ENCODE data around the gene PXDN. TPM values are rescaled to one million over a fixed set of nuclear protein-coding genes. Genes with fewer than 3 reads are reported as not detected.

PXDN gene
- total and polyA plus RNA-seq, 11 donors = 5.9 to 83.7 (median 28.2) TPM

GRCh38 chr2:1599301-1600085 is 144.8 kb downstream of the PXDN start:
- no peaks in the 10 kb centered on the region for H3K27me3 ChIP-seq
- WGBS, 4 donors = 90 to 96% (median 92%) methylated on average over 17 of the region's 17 CpGs
- H3K36me3 ChIP-seq = no peaks in the 10 kb centered on the region
- ATAC-seq (no peak), DNase-seq (no peak)
- no peak overlapping the region for H3K4me3 ChIP-seq
- no peak for TF ChIP-seq CTCF (IDR thresholded peaks at IDR 0.05)
- no peak for TF ChIP-seq POLR2A (IDR thresholded peaks at IDR 0.05)
- intact Hi-C loops (cut with DNase I) = loop anchor here in 2 of 10 donors (5.0 kb wide), 2 partner anchors 38 to 53 kb away; no protein-coding TSS in a partner anchor
- no peaks in the 10 kb centered on the region for H3K9me3 ChIP-seq
- H3K27ac ChIP-seq = peak overlapping the region in 1 of 12 donors; percentile 70
- peaks cover 0 to 26% (median 7%) of the 10 kb centered on the region in 12 donors for H3K4me1 ChIP-seq

- intact Hi-C loops (cut with DNase I) = loop anchor here in 1 of 10 donors (5.0 kb wide), 2 partner anchors 39 to 54 kb away; no protein-coding TSS in a partner anchor
- H3K9me3 ChIP-seq = no peaks in the 10 kb centered on the region
- H3K27ac ChIP-seq = no peak overlapping the region
- peaks cover 0 to 31% (median 8%) of the 10 kb centered on the region in 12 donors for H3K4me1 ChIP-seq
- H3K27me3 ChIP-seq = no peaks in the 10 kb centered on the region
- H3K4me3 ChIP-seq = no peak overlapping the region
- WGBS, 4 donors = 91 to 95% (median 94%) methylated on average over 10 of the region's 10 CpGs
- H3K36me3 ChIP-seq = no peaks in the 10 kb centered on the region
- DNase-seq (no peak), ATAC-seq (no peak)
- TF ChIP-seq CTCF (IDR thresholded peaks at IDR 0.05) (no peak), POLR2A (IDR thresholded peaks at IDR 0.05) (no peak)
Measured at GRCh38 chr2:1598800-1599199, 145.5 kb downstream of the PXDN start.

GRCh38 chr2:1598041-1598710 is 146.1 kb downstream of the PXDN start:
- WGBS, 4 donors = 87 to 92% (median 90%) methylated on average over 12 to 20 of the region's 20 CpGs
- H3K4me3 ChIP-seq = no peak overlapping the region
- H3K9me3 ChIP-seq = no peaks in the 10 kb centered on the region
- no peaks in the 10 kb centered on the region for H3K27me3 ChIP-seq
- intact Hi-C loops (cut with DNase I) = loop anchor here in 1 of 10 donors (5.0 kb wide), 2 partner anchors 39 to 54 kb away; no protein-coding TSS in a partner anchor
- DNase-seq (peak in 1 of 5 donors; percentile 54), ATAC-seq (no peak)
- H3K36me3 ChIP-seq = no peaks in the 10 kb centered on the region
- no peak for TF ChIP-seq CTCF (IDR thresholded peaks at IDR 0.05)
- H3K4me1 ChIP-seq = peaks cover 0 to 38% (median 14%) of the 10 kb centered on the region in 12 donors
- H3K27ac ChIP-seq = no peak overlapping the region

GRCh38 chr2:1595274-1595673 is 149.0 kb downstream of the PXDN start:
- ATAC-seq (no peak), DNase-seq (no peak)
- peaks cover 0 to 2% (median 0%) of the 10 kb centered on the region in 12 donors for H3K9me3 ChIP-seq
- no peak overlapping the region for H3K4me3 ChIP-seq
- no peaks in the 10 kb centered on the region for H3K36me3 ChIP-seq
- H3K4me1 ChIP-seq = peaks cover 0 to 43% (median 26%) of the 10 kb centered on the region in 12 donors
- intact Hi-C loops (cut with DNase I) = loop anchor here in 1 of 10 donors (5.0 kb wide), 2 partner anchors 42 to 57 kb away; no protein-coding TSS in a partner anchor
- 93 to 97% (median 95%) methylated on average over 14 of the region's 14 CpGs for whole genome bisulfite sequencing, 4 donors
- no peak overlapping the region for H3K27ac ChIP-seq
- no peak for TF ChIP-seq CTCF (IDR thresholded peaks at IDR 0.05)
- no peak for TF ChIP-seq POLR2A (IDR thresholded peaks at IDR 0.05)
- H3K27me3 ChIP-seq = peaks cover 0 to 8% (median 0%) of the 10 kb centered on the region in 9 donors

Measured in heart left ventricle (tissue), 16 donors.